Testis (tissue), 3 donors: Measurements from ENCODE around the gene EEIG1. TPM values are rescaled to one million over a fixed set of nuclear protein-coding genes. Genes with fewer than 3 reads are reported as not detected.

Experiments
- DNase-seq: peaks from one replicate; pipeline ENCODE4 v3.0.0-alpha.2; 2019
- H3K27ac ChIP-seq, 2 donors: fragments of 200-600 bp; sonication (generic); one replicate each; pipeline ENCODE4 v1.5.1; 2019
- H3K27me3 ChIP-seq: fragments of 200-600 bp; sonication (generic); one replicate; pipeline ENCODE4 v1.5.1; 2019
- H3K36me3 ChIP-seq: fragments of 200-600 bp; sonication (generic); one replicate; pipeline ENCODE4 v1.5.1; 2017; ENCODE audit warnings: low read depth; ENCODE audit errors: missing control alignments
- H3K4me1 ChIP-seq: fragments of 200-600 bp; sonication (generic); one replicate; pipeline ENCODE4 v1.5.1; 2019
- H3K4me3 ChIP-seq, 2 donors: fragments of 200-600 bp; sonication (generic); one replicate each; pipeline ENCODE4 v1.5.1; 2017 to 2019
- H3K9me3 ChIP-seq: fragments of 200-600 bp; sonication (generic); one replicate; pipeline ENCODE4 v1.5.1; 2017
- POLR2A ChIP-seq: fragments of 450-650 bp; IDR thresholded peaks from one replicate; pipeline ENCODE4 v1.6.1; 2017; ENCODE audit warnings: antibody characterized with exemption, mild to moderate bottlenecking, moderate library complexity
- WGBS, 2 donors: methylation state at CpG; one replicate each; pipeline ENCODE4 v1.1.5; 2018; 5-methylcytosine and 5-hydroxymethylcytosine counted together
- intact Hi-C: fragments of 100-400 bp; cut with DNase I; formaldehyde crosslinking; loops from one replicate; pipeline ENCODE4 v1.15.1; 2023; ENCODE audit warnings: low total_unique reads
- polyA plus RNA-seq: library from polyadenylated mRNA; stranded (reverse); fragments of 350-450 nt; fragmentation: Illumina TruSeq; extraction: RNeasy Lipid Tissue Mini Kit (QIAGEN cat#74804); gene quantifications from one replicate; pipeline ENCODE4 v1.2.3, GENCODE V29; 2014; ENCODE audit warnings: low read depth, low replicate concordance; ENCODE audit not compliant: insufficient read depth
- total RNA-seq, 2 donors: library from RNA; depleted of rRNA; stranded (reverse); fragments of >200 nt; gene quantifications; one replicate each; pipeline ENCODE4 v1.2.3, GENCODE V29; 2016
- TF ChIP-seq, protein P1 (sequence below), 3 experiments: fragments of 450-650 bp in 2 of 3; fragments of 200-600 bp in 1 of 3; sonication (generic) in 1 of 3; IDR thresholded peaks; one replicate each; pipeline ENCODE4 v1.5.1; 2016 to 2019; ENCODE audit warnings: antibody characterized with exemption in 3 of 3, mild to moderate bottlenecking in 2 of 3, moderate library complexity in 1 of 3

Gene EEIG1
- total and polyA plus RNA-seq, 3 donors from 2014 or later = 75.7 to 129 (median 119) TPM

DNA sequence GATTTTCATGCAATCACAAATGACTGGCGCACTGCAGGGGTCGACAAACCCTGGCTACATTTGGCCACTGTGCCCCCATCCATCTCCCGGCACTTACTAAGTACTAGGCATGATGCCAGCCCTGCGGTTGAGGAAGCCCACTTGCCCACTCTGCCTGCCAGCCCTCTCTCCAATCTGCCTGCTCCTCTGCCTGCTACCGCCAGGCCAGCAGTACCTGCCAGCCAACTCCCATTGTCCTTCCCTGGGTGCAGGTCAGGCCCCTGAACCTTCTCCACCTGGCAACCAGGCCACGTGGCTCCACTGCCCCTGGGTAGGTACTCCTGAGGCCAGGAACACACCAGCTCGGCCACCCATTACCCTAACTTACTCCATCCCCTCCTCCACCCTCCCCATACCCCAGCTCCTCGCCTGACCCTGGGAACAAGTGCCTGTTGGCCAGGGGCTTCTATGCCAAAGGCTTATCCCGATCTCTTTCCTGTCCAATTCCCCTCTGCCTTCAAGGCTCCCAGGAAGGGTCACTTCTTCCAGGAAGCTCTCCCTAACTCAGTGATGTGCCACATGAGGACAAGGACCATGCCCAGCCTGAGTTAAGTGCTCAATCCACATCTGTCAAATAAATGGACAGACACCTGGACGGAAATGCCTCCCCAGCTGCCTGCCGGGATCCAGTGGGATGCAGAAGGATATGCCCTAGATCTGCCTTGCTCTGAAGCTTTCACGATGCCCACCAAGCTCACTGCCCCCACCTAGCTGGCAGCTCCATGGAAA lies 6.6 kb downstream of the EEIG1 start:
- Histone ChIP-seq H3K27me3 (no peaks in the 10 kb centered on the region), H3K4me3 (no peak overlapping the region), H3K36me3 (no peaks in the 10 kb centered on the region), H3K9me3 (no peaks in the 10 kb centered on the region), H3K27ac (peak overlapping the region; percentile 37 to 65), H3K4me1 (peaks cover 81% of the 10 kb centered on the region)
- DNase-seq = no peak
- TF ChIP-seq, protein P1, sequence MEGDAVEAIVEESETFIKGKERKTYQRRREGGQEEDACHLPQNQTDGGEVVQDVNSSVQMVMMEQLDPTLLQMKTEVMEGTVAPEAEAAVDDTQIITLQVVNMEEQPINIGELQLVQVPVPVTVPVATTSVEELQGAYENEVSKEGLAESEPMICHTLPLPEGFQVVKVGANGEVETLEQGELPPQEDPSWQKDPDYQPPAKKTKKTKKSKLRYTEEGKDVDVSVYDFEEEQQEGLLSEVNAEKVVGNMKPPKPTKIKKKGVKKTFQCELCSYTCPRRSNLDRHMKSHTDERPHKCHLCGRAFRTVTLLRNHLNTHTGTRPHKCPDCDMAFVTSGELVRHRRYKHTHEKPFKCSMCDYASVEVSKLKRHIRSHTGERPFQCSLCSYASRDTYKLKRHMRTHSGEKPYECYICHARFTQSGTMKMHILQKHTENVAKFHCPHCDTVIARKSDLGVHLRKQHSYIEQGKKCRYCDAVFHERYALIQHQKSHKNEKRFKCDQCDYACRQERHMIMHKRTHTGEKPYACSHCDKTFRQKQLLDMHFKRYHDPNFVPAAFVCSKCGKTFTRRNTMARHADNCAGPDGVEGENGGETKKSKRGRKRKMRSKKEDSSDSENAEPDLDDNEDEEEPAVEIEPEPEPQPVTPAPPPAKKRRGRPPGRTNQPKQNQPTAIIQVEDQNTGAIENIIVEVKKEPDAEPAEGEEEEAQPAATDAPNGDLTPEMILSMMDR (IDR thresholded peaks at IDR 0.05) = no peak
- TF ChIP-seq POLR2A = no peak
- intact Hi-C loops = no loop called here
- WGBS, 2 donors = 56 to 58% methylated on average over 11 to 12 of the region's 12 CpGs

DNA sequence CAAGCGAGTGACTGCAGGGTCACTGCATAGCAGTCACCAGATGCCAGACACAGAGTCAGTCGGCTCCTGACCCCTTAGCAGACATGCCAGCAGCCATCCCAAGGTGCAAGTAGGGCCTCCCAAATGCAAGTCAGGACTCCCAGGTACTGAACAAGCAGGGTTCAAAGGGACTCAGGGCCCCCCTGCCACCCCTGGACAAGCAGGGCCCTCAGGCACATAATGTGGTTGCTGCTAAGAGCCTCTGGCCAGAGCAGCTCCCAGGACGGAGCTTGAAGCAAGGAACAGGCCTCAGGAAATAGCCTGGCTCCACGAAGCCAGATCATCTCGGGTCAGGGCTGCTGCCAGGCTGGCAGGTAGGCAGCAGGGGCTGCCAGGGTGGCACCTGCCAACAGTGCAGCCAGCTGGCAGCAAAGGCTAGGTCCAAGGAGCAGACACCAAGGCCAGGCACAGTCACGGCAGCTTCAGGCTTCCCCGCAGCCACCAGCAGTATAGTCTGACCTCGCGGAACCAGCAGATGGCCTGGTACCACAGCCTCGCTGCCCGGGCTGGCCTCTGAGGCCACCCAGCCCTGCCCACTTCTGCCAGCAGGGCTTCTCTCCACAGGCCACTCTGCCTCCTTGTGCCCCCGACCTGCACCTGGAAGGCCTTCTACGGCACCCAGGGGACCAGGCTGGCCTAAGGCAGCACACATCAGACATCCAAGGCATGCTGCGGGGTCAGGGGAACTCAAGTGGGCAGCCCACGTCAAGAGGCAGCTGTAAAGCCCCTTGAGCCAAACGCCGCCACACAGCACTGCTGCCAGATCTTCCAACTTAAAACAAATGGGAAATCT lies 7.4 kb downstream of the EEIG1 start:
- H3K9me3 ChIP-seq = no peaks in the 10 kb centered on the region
- 47 to 52% methylated on average over 7 to 17 of the region's 17 CpGs for WGBS, 2 donors
- no peak for DNase-seq
- peaks cover 89% of the 10 kb centered on the region for H3K4me1 ChIP-seq
- H3K36me3 ChIP-seq = no peaks in the 10 kb centered on the region
- intact Hi-C loops = no loop called here
- H3K4me3 ChIP-seq = no peak overlapping the region
- no peaks in the 10 kb centered on the region for H3K27me3 ChIP-seq
- no peak for TF ChIP-seq POLR2A
- TF ChIP-seq, protein P1 (IDR thresholded peaks at IDR 0.05) = no peak
- H3K27ac ChIP-seq = peak overlapping the region; percentile 37 to 65

DNA sequence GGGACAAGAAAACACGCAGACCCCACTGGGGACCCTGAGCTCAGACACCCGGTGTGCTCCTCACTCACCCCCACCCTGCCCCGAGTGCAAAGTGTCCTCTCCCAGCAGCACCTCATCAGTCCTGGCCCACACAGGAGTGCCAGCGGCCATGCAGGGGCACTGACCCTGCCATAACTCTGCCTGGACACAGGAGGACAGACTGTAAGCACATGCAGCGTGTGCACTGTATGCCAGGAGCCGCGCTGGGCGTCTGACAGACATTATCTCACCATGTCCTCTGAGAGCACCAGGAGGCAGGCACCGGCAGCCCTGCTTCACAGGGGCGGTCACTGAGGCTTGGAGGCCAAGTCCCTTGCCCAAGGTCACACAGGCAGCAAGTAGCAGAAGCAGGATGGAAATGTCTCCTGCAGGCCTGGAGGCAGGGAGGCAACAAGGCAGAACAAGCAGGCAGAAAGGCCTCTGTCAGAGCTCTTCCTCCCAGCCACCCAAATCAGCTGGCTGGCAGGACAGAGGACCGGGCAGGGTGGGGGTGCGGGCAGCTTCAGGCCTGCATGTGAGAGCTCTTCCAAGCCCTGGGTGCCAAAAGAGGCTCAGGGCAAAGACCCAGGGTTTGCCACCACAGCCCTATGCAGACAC lies 8.4 kb downstream of the EEIG1 start:
- TF ChIP-seq, protein P1 (IDR thresholded peaks at IDR 0.05) = no peak
- no peak for TF ChIP-seq POLR2A
- H3K4me3 ChIP-seq = no peak overlapping the region
- H3K36me3 ChIP-seq = no peaks in the 10 kb centered on the region
- WGBS, 2 donors = 27 to 66% methylated on average over 6 to 8 of the region's 12 CpGs
- peaks cover 94% of the 10 kb centered on the region for H3K4me1 ChIP-seq
- peak; percentile 84 for DNase-seq
- no peaks in the 10 kb centered on the region for H3K27me3 ChIP-seq
- H3K9me3 ChIP-seq = no peaks in the 10 kb centered on the region
- intact Hi-C loops = no loop called here
- peak overlapping the region; percentile 37 to 65 for H3K27ac ChIP-seq

DNA sequence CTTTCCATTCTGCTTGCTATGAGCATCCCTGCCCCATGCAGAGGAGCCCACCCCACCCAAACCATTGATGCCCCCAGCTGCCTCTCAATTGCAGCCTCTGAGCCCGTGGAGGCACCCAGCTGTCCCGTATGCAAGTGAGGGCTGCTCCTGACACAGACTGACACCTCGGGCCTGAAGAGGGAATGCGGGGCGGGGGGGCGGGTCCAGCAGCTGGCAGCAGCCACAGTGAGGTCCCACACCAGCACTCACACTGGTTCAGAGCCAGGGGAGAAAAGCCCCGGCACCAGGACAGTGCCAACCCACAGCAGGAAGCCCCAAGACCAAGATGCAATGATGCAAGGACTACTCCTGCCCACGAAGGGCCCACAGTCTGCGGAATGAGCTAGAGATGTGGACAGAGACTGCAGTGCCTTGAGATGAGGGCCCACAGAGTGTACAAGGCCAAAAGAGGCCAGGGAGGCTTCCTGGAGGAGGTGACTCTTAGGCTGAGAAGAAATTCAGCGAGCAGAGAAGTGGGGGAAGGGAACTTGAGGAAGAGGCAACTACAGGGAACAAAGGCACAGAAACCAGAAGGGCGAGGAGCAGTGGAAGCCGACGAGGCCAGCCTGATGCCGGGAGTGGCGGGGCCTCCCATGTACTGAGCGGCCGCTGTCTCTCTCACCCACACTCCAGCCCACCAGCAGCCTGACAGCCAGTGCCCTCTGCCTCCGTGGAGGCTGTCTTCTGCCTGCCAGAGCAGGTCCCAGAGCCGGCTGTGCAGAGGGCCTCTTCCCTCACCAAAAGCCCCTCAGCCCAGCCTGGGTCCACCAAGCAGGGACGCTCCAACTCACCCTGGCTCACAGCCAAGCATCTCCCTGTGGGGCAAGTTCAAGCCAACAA lies 9.2 kb downstream of the EEIG1 start:
- H3K4me1 ChIP-seq = peaks cover 96% of the 10 kb centered on the region
- peak overlapping the region; percentile 37 to 65 for H3K27ac ChIP-seq
- DNase-seq = no peak
- no peak overlapping the region for H3K4me3 ChIP-seq
- intact Hi-C loops = no loop called here
- H3K9me3 ChIP-seq = no peaks in the 10 kb centered on the region
- no peak for TF ChIP-seq POLR2A
- TF ChIP-seq, protein P1 (IDR thresholded peaks at IDR 0.05) = no peak
- no peaks in the 10 kb centered on the region for H3K27me3 ChIP-seq
- WGBS, 2 donors = 33 to 50% methylated on average over 19 to 20 of the region's 20 CpGs
- H3K36me3 ChIP-seq = no peaks in the 10 kb centered on the region
